NOMO-1 treated with DMSO at 0.1 percent for 48 hours (cell line): ENCODE data around the gene IL17REL.
A peak's percentile ranks its signal among the peaks of the same experiment; 100 is the strongest.

Experiments used
- DNase-seq: peaks from one replicate; lab custom pipeline; 2025; ENCODE audit not compliant: unreplicated experiment; lab: John Stamatoyannopoulos, UW

Gene IL17REL

DNA sequence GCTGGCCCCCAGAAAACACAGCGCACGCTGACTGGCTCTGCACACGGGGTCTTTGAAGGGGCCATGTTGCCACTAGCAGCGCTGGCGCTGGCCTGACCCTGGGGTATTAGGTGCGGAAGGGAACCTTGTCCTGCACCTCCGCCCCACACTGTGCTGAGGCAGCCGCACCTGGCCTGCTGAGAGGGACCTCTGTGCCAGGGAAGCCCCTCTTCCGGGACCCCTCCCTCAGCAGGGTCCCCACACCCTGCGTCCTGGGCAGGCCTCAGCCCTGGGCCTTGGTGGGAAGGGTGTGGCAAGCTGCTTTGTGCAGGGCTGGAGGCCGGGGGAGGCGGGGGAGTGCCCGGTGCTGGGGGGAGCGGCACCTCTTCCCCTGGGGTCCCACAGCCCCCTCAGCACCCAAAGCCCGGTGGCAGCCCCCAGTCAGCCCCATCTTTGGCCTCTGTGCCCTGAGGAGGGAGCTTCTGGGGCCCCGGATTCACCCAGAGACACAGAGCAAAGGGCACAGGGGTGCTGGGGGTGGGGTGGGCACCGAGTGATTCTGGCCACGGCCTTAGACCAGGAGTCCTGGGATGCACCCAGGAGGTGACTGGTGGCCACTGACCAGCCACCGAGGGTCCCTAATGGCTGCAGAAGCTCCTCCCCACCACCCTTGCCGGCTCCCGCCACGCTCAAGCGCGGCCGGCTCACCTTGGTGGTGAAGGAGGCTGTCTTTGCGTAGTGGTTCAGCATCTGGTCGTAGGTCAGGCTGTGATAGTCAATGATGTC is 34.1 kb upstream of the IL17REL start:
- DNase-seq, result no peak

DNA sequence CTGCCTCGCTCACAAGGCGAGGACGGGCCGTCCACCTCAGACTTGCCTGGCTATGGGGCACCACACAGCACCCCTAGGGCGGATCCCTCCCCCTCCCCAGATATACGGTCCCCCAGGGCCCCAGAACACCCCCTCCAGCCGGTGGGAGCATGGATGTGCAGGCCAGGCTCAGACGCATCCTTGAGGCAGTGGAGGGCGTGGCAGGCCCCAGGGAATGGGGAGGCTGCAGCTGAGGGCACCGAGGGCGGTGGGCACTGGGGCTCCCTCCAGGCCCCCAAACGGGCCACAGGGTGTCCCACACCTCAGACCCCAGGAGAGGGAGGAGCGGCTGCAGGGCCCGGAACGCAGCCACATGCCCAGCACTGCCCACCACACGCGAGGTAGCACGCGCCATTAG is 33.5 kb upstream of the IL17REL start:
- DNase-seq, result no peak

DNA sequence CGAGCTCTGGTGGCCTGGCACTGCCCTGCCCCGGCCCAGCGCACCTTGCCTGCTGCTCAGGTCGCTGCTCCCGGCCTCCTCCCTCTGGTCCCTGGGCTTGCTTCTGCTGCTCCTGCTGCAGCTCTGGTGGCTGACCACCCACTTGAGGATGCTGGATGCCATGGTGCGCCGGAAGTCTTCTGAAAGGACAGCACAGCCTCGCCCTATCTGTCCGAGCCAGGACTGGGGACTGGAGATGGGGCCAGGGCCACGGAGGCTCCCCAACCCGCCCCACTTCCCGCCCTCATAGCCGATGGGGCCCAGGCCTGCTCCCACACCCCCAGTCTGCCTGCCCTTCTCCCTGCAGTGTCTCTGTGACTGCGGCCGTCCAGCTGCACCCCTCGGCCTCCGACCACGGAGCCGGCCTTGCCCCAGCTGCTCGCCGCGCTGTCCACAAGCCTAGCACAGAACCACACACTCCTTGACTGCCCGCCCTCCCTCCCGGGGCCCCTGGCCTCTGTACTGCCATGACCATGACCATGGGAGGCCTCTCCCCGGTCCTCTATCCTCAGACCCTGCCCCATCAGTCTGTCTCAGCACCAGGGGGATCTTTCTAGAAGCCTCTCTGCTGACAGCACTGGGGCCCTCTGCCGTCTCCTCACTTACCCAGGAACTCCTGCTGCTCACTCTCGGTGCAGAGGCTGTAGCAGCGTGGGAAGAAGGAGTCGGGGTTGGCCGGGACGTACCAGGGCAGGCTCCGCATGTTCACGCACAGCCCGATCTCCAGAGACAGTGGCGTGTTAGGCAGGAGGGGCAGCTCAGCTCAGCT is 32.9 kb upstream of the IL17REL start:
- no peak for DNase-seq

DNA sequence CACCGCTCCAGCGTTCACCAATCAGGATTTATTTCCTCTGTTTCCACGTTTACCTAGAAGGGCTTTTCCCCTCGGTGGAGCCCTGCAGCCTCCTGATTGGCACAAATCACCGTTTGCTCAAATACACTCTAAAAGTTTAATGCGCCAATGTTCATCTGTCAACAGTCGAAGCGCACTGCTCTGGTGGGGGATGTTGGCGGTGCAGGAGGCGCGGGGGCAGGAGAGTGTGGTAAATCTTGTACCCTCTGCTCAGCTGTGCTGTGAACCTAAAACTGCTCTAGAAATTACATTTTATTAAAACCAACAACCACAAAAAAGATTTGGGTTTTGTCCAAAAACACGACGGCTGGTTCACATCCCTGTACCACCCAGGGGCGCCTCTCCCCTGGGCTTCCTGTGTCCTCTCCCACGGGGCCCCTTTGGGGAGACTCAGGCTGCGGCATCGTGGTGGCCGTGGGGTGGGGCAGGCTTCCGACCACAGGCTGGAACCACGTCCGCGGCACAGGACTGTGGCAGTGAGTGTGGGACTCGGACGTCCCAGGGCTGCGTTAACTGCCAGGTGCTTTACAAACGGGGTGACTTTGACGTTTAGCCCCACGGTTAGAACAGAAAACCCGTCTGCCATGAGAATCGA is 32.0 kb upstream of the IL17REL start:
- no peak for DNase-seq

DNA sequence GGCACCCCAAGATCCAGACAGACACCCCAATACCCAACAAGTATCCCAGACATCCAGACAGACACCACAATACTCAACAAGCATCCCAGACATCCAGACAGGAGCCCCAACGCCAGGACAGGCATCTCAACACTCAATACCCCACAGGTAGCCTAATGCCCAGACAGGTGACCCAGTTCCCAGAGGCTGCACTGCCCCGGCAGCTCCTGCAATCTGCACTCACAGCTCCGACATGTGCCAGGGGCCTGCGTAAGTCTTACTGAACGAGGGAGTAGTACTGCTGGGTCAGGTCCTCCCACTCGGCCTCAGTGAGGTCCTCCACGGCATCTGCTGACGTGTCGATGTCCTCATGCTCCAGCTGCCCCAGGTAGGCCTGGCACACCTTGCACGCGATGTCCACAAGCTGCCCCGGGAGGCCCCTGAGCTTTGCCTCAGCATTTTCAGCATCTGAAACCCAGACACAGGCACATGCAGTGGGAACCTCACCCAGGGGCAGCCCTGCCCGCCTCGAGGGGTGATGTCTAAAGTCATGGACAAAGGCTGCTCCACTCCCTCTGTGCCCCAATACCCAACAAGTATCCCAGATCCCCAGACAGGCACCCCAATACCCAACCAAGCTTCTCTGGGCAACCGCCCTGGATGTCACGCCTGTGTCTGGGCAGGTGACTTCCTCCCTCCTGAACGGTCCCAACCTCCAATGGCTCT is 28.9 kb upstream of the IL17REL start:
- no peak for DNase-seq

DNA sequence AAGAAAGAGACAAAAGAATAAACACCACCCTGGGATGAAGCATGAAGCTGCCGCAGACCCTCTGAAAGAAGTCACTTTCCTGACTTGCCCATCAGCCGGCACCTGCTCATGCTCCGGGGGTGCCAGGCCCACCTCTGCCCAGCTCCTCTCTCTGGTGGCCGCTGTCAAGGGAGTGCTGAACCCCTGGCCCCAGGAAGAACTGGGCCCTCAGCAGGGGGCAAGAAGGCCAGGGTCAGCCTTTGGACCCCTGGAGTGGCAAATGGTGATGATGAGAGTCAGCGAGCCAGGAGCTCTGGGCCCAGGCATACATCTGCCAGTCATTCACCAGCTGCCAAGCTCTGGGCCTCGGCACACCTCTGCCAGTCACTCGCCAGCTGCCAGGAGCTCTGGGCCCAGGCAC is 28.2 kb upstream of the IL17REL start:
- DNase-seq, result no peak

DNA sequence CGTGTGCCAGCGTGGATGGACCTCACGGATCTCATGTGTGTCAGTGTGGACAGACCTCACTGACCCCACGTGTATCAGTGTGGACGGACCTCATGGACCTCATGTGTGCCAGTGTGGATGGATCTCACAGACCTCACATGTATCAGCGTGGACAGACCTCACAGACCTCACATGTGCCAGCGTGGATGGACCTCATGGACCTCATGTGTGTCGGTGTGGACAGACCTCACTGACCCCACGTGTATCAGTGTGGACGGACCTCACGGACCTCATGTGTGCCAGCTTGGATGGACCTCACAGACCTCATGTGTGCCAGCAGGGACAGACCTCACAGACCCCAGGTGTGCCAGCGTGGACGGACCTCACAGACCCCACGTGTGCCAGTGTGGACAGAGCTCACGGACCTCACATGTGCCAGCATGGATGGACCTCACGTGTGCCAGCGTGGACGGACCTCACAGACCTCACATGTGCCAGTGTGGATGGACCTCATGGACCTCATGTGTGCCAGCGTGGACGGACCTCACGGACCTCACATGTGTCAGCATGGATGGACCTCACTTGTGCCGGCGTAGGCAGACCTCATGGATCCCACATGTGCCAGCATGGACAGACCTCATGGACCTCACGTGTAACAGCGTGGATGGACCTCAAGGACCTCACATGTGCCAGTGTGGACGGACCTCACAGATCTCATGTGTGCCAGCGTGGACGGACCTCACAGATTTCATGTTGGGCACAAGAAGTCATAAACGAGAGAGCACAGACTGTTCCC is 27.3 kb upstream of the IL17REL start:
- no peak for DNase-seq

DNA sequence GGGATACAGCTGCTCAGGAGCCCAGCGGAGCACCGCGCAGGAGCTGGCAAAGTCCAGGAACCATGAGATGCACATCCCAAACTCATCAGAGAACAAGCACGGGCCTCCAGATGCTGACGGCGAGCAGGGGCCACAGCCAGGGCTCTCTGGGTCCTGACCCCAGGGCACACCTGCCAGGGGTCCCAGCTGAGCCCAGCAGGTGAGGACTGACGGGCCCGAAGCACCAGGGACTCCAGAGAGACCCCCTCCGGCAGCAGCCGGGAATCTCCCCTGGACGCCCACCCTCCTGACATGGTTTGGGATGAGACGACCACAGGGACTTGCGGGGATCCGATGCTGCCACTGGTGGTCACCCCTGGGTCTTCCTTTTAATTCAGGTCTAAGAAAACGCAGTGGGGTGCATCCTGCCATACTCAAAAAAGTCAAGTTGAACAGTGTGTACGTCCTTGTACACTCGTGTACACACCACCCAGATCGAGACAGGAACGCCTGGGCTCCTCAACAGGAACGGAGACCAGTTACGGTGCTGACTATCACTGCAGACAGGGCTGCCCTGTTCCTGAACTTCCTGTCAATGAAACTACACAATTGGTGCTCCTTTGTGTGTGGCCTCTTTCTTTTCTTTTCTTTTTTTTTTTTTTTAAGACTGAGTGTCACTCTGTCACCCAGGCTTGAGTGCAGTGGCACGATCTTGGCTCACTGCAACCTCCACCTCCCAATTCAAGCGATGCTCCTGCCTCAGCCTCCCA is 23.6 kb upstream of the IL17REL start:
- DNase-seq, result no peak

DNA sequence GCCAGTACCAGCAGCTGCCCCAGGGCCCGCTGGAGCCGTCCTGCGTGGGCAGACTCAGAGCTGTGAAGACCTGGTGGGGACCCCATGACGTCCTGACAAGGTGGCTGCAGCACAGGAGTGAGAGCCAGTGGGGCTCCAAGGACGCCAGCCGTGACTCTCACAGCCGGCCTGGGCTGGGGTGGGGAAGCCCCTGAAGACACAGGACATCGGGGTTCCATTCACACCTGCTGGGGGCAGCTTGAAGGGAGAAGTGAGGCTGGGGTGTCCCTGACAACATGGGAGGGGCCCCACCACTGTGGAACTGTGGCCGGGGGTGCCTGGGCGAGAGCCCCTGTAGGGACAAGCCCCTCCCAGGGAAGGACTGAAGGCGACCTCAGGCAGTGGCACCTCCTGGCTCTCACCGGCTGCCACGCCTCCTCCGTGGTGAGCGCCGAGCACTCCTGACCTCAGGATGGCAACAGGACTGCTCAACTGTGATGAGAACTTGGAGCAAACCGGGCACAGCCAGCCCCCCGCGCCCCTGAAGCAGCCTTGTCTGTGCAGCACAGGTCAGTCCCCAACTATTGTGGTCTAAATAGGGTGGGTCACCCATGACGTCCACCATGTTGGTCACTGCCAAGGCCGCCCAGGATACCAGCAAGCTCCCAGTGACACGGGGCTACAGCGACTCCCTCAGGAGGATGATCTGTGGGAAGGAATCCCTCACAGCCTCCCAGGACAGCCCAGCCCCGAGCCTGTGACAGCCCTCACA is 22.7 kb upstream of the IL17REL start:
- DNase-seq, result no peak

DNA sequence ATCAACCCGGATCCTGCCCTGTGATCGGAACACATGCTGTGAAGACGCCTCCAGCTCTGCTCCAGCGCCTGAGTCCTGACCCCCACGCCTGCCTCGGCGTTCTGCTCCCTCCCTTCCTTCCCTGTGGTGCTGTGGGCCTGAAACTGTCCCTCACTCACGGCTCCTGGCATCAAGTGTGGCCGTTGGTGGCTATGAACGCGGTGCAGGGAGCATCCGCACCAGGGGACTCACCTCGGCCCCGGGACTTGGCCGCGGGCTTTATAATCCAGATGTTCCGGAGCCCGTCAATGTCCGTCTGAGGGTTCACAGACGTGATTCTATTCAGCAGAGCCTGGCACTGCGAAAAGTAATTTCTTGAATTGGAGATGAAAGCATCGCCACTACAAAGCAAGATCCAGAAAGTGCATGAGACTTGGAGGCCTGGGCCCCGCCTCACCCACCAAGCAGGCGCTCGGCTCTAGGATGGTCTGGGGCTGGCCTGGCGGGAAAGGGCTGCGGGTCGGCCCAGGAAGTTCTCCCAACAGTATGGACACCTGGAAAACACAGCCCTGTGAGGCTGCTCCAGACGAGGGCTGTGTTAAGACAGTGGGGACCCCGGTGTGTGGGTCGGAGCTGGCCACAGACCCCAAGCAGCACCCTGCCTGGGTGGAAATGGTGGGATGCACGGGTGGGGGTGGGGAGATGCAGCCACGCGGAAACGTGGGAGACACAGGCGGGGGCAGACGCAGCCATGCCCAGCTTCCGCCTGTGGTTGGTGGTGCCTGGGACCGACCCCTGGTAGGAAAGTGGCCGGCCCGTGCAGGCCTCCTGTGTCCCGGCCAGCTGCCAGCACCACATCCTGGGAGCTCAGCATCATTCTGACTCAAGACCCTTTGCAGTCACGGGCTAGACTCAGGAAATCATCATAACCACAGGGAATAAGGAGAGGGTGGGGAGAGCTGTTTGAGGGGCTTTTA is 21.8 kb upstream of the IL17REL start:
- no peak for DNase-seq

DNA sequence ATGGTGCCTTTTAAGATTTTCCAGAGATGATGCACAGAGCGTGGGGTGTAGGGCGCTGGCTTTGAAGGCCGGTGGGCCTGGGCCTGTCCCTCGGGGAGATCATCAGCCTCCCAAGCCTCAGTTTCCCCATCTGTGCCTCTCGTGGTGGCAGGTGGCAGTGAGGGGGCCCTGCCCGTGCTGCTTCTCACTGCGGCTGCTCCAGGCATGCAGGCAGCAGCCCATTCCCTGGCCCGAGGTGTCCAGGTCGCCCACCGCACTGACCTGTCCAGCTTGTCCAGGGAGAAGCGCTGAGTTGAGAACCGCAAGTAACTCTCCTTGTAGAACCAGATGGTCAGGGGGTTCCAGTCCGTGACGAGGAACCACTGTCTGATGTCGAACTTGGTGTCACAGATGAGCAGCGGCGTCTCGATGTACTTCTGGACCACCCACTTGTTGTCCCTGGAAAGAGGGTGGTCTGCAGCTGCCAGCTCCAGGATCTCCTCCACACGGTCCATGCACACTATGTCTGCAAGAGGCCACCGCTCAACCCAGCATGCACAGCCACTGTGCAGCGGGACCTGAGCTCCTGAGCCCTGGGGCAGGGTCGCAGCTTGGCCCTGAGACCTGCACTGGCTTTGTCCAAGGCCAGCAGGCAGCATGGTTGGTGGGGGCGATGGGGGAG is 20.5 kb upstream of the IL17REL start:
- DNase-seq, result no peak

DNA sequence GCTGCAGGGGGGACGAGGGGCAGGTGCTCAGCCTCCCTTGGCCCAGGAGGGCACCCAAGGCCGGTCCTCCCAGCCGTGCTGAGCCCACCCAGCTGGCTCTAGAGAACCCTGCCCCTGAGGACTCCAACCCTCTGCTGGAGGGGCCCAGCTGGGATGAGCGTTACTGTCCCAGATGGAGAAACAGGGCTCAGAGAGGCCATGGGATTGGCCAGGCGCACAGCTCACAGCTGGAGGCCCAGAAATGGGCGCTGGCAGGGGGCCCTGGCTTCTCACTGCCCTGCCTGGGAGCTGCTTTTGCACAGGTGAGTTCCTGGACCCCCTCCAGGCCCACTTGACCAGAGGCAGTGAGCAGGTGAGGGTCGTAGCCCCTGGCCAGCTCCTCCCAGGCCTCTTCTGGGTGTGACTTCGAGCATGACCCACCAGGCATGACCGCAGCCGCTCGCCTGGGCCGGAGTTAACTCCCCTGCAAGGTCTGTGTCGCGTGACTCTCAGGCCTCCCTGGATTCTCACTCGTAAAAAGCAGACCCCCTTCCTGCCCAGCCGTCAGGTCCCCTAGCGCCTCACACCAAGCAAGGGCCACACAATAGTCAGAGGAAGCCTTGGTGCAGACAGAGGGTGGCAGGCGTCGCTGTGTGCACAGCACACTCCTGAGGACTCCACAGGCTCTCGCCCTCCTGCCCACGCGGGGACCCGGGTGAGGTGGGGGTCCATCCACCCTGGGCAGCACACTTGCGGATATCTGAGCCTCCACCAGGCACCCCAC is 19.7 kb upstream of the IL17REL start:
- no peak for DNase-seq

DNA sequence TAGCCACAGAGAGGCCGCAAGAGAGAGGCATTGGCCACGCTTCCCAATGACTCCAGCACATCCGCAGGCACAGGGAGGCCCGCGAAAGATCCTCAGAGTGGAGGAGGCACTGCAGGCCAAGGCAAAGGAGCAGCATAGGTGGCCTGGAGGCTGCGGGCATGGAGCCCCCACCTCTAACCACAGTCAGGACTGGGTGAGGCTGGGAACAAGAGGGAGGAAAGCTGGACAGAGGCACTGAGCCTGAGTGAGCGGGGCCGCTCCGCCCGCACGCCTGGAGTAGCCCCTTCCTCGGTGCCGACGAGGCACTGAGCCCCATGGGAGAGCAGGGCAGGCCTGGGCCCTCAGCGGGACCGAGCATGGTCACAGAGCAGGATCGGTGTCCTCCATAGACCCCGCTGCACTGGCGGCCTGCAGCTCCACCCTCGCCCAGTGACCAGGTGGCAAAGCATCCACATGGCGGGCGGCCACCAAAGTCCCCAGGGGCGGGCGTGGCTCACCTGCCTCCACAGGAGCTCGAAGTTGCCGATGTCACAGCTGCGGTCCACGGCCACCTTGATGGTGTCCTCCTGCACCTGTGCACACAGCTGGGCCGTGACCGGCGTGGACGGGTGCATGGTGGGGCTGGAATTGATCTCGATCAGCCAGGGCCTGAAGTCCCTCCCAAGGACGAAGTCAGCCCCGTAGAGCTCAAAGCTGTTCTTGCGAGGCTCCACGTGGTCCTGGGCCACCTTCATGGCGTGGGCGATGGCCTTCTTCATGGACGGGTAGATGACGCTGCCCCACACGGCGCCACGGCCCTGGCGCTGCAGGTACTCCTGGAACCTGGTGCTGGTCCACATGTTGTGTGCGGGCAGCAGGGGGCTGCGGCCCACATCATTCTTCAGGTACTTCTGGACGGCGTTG is 18.9 kb upstream of the IL17REL start:
- DNase-seq, result no peak

DNA sequence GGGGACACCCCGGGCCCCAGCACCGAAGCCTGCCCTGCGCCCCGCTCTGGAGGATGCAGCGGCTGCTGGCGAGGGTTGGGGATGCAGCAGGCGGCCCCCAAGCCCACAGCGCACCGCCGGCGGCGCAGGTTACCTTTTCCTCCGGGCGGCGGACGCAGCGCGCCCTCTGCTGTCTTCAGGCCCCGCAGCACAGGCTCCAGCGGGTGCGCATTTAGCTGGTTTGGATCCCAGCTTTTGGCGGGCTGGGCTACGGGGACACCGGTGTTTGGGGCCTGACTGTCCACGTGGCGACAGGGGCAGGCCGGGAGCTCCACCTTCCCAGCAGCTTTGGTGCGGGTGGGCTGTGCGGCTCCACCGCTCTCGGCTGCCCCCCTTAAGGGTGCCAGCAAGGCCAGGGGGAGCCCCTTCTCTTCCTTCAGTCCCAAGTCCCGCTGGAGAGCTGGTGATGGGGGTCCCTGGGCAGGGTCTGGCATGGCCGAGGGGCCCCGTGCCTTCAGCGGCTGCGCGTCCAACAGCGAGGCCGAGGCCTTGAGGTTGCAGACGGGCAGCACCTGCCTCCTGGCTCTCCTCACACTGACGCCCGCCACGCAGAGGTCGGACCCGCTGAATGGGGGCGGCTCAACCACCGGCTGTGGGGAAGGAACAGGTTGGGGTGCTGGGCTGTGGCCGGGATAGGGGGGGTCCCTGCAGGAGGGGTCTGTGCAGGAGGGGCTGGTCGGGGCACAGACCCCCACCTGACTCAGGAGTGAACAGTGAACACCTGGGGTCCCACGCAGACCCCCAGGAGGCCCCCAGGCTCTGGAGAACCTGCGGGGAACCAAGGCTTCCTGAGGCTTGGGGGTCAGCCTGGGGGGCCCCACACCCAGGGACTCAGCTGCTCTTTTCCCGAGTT is 18.0 kb upstream of the IL17REL start:
- peak; percentile 65 for DNase-seq
